AG20443 (cell line): Measurements from ENCODE around the gene CUX1.
"Not testable (repeated sequence)": the region's sequence is repeated elsewhere in the genome, so short reads cannot be mapped to it uniquely, and the experiment has no call there.

Source experiments
- DNase-seq: peaks from one replicate; pipeline ENCODE4 v3.0.0; 2012; ENCODE audit warnings: low spot score, mixed read lengths

CUX1 gene

DNA sequence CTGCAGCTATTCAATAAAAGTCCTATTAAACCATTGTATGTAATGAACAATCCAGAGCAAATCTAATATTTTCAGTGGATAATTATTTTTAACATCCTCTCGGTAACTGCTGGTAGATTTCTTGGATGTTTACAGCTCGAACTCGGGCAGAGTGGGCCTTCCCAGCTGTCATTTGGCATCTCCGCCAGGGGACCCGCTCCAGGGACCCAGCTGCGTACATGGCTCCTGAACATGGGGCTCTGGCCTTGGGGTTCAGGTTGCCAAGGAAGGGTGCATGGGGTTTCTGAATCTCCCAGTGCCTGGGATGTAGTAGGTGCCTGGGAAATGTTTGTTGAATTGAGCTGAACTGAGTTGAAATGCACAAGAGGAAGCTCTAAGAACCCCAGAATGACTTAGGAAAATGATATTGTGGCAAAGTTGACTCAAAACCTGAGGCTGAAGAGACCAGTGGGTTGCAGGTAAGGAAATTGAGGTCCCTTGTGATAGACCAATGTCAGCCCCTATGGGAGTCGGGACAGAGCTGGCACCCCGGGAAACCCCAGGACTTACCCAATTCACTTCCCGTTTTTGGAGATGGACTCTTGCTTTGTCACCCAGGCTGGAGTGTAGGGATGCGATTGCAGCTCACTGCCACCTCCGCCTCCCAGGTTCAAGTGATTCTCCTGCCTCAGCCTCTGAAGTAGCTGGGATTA lies 228.4 kb downstream of the CUX1 start:
- no peak for DNase-seq

DNA sequence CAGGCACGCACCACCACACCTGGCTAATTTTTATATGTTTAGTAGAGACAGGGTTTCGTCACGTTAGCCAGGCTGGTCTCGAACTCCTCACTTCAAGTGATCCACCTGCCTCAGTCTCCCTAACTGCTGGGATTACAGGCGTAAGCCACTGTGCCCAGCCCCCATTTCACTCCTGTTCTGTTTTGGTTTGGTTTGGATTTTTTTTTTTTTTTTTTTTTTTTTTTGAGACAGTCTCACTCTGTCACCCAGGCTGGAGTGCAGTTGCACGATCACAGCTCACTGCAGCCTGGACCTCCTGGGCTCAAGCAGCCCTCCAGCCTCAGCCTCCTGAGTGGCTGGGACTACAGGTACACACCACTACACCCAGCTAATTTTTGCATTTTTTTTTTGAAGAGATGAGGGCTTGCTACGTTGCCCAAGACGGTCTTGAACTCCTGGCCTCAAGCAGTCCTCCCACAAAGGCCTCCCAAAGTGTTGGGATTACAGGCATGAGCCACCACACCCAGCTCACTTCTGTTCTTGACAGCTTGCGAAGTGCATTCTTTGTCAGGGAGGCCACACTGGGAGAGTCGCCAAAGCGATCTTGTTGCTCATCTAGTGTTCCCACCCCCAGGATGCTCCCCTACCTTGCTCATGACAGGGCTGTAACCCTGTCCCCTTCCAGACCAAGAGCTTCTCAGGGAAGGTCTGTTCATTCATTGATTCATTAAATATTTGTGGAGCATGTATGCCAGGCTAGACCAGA lies 229.1 kb downstream of the CUX1 start:
- no peak for DNase-seq

DNA sequence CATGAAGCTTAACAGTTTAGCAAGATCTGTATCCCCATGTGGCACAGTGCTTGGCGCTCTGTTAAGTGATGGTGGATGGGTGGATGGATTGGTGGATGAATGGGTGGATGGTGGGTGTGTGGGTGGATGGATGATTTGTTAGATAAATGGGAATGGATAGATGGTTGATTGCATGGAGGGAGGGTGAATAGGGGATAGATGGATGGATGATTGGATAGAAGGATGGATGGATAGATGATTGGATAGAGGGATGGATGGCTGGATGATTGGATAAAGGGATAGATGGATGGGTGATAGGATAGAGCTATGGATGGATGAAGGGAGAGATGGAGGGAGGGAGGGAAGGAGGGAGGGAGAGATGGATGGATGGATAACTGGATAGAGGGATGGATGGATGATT lies 229.7 kb downstream of the CUX1 start:
- no peak for DNase-seq

DNA sequence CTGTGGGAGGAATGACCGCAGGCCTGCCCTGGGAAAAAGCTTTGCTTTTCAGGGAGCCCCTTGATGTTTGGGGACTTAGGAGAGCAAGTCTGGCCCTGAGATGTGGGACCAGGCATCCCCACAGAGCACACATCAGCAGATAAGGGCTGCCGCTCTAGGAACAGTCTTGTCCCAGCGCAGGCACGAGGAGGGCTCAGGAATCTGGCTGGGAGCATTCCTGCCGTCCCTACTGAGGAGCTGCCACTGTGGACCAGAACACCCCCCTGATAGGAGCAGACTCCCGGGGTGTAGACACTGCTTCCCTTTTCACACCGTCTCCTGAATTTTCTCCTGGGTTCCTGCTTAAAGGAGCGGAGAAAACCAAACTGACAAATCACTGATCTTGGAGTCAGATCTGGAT lies 232.3 kb downstream of the CUX1 start:
- DNase-seq: no peak

DNA sequence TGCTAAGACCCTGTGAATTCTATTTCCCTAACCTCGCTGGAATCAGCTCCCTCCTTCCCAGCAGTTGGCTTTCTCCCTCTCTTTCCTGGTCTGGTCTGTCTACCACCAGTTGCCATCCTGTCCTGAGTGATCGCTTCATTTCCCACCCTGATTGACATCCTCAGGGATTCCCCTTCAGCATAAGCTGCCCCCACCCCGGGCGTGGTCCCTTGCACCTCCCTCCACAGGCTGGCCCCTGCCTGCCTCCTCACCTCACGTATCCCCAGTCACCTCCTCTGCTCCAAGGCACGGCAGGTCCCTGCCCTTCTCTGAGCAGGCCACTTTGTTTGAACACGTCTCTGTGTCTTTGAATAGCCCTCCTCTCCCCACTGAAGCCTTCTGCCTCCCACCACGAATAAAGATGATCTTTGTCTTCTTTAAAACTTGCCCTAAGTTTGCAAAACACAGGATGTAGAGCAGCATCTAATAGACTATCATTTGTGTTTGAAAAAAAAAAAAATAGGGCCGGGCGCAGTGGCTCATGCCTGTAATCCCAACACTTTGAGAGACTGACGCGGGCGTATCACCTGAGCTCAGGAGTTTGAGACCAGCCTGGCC lies 233.5 kb downstream of the CUX1 start:
- no peak for DNase-seq

DNA sequence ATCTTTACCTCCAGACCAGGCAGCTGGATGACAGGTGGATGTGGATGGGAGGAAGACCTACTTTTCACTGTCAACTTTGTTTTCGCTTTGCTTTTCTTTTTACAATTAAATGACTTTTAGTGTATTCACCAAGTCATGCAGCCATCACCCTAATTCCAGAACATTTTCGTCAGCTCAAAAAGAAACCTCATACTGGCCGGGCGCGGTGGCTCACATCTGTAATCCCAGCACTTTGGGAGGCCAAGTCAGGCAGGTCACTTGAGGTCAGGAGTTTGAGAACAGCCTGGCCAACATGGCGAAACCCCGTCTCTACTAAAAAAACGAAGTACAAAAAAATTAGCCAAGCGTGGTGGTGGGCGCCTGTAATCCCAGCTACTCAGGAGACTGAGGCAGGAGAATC lies 234.3 kb downstream of the CUX1 start:
- not testable (repeated sequence) for DNase-seq

DNA sequence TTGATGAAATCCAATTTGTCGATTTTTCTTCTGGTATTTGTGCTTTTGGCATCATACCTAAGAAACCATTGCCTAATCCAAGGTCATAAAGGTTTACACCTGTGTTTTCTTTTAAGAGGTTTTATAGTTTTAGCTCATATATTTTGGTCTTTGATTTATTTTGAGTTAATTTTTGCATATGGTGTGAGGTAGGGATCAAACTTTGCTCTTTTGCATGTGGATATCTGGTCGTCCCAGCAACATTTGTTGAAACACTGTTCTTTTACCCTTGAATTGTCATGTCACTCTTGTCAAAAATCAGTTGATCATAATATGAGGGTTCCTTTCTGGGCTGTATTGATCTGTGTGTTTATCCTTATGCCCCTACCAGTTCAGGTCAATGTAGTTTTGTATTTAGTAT lies 236.7 kb downstream of the CUX1 start:
- no peak for DNase-seq

DNA sequence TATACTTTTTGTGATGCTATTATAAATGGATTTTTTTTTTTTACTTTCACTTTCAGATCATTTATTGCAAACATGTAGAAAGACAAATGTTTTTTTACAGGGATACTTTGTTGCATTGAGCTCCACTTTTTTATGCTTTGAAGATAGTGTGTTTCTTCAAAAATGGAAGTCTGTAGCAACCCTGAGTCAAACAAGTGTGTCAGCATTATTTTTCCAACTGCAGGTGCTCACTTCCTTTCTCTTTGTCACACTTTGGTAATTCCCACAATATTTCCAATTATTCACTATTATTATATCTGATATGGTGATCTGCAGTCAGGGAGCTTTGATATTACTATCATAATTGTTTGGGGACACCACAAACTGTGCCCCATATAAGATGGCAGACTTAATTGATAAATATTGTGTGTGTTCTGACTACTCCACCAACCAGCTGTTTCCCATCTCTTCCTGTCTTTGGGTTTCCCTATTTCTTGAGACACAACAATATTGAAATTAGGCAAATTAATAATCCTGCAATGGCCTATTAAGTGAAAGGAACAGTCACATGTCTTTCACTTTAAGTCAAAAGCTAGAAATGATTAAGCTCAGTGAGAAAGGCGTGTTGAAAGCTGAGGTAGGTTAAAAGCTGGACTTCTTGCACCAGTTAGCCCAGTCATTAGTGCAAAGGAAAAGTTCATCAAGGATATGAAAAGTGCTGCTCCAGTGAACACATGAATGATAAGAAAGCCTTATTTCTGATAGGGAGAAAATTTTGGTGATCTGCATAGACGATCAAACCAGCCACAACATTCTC lies 238.0 kb downstream of the CUX1 start:
- DNase-seq: no peak

DNA sequence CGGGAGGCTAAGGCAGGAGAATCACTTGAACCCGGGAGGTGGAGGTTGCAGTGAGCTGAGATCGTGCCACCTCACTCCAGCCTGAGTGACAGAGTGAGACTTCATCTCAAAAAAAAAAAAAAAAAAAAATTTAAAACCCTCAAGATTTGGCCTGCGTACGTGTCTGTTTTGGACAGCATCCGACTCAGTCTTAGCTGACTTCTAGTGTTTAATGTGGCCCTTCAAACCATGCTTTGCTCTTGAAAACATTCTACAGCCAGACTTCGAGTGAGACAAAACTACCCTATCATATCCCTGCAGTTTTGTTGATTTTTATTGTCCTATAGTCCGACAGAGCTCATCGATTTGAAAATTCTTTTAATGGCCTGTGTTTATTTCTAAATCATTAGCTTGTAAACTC lies 242.1 kb downstream of the CUX1 start:
- no peak for DNase-seq

DNA sequence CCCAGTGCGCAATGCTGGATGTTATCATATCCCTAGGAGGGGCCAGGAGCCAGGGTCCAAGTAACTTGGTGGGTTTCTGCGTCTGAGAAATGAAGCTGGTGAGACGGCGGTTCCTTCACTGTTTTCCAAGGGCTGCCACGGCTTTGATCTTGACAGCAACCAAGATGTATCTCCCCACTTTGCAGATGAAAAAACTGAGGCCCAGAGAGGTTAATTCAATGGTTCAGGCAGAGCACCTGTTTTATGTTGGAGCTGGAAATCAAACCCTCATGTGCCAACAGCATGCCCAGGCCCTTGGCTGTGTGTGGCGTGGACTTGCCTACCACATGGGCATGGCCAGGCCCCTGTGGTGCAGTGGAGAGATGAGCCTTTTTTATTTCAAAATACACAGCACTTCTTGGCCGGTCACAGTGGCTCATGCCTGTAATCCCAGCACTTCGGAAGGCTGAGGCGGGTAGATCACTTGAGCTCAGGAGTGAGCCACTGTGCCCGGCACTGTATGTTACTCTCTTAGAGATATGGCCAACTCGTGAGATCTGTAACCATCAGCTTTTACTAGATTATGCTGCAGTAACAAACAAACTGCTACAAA lies 244.0 kb downstream of the CUX1 start:
- DNase-seq: no peak

DNA sequence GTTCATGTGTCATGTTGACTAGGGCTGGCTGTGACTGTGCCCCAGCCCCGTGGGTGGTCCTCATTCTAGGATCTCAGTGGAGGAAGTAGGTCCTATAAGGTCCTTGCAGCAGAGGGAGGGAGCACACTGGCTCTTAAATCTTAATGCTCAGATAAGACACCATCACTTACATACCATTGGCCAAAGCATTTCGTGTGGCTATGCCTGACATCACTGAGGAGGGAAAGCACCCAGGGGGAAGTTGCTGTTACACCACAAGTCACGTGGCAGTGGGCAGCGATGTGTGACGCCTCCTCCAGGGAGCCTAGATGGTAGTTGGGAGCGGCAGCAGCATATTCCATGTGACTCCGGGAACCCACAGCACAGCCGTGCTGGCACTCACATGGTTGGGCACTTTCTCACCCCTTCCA lies 244.6 kb downstream of the CUX1 start:
- no peak for DNase-seq

DNA sequence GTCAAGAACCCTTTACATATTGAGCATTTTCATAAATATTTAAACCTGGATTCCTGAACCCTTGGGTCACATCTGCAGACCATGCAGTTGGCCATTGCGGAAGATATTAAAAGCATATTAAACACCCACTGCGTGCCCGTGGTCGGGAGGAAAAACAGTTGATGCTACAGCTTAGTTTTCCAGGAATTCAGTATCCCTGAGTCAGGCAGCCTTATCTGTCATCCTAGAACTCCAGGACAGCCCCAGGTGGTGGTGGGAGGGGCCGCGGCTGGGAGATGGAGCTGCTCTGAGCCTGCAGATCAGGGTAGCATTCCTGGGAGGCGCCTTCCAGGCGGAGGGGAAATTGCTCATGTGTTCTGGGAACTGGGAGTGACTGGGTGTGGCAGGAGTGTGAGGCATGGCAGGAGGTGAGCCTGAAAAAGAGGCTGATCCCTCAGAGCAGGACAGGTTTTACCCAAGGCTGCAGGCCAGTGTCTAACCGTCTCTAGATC lies 246.3 kb downstream of the CUX1 start:
- DNase-seq: peak; percentile 58

DNA sequence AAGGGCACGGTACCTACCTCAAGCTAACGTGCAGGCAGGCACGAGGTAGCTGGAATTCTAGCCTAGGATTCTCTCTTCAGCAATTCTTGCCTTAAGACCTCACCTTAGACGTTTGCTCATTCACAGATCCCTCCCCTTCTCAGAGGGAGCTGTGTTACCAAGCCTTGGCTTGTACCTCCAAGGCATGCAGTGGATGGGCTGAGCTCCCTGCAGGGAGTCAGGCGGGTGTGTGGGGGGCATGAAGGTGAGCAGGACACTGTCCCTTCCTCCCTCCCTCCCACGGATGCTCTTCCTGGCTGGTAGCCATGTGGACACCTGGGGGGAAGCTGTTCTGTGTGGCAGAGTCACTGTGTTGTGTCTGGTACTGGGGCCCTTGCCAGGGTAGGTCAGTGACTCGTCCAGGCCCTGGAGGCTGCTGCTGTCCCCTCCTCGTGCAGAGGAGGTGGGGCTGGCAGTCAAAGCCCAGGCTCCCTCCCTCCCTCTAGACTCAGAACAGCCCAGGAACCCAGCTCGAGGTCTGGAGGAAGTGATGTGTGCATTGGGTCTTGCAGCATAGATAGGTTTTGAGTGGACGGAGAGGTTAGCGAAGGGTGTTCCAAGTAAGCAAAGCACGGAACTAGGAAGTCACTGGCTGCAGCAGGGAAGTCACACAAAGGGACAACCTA lies 247.1 kb downstream of the CUX1 start:
- peak; percentile 37 for DNase-seq

DNA sequence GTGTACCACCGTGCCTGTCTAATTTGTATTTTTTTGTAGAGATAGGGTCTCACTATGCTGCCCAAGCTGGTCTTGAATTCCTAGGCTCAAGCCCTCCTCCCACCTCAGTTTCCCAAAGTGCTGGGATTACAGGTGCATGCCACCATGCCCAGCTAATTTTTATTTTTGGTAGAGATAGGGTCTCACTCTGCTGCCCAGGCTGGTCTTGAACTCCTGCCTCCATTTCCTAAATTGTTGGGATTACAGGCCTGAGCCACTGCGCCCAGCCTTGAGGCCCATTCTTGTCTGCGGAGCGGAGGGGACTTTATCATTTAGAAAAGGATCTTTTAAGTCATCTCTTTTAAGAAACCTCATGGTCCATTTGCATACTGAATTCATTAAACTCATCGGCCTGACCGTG lies 247.8 kb downstream of the CUX1 start:
- no peak for DNase-seq

DNA sequence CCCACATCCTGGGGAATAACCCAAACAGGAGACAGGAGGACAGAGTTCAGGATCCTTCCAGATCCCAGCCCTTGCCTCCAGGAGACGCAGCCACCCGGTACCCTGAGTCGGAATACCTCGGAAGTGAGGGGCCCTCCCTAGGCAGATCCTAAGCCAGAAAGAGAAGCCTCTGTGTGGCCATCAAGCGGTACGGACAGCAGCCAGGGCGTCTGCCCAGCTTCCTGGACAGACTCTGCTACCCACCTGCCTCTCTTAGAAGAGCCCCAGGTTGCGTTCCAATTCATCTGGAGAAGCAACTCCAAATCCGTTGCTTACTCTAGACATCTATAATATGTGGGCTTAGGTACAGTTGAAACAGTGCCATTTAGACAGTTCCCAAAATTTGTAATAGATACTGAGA lies 249.1 kb downstream of the CUX1 start:
- no peak for DNase-seq

DNA sequence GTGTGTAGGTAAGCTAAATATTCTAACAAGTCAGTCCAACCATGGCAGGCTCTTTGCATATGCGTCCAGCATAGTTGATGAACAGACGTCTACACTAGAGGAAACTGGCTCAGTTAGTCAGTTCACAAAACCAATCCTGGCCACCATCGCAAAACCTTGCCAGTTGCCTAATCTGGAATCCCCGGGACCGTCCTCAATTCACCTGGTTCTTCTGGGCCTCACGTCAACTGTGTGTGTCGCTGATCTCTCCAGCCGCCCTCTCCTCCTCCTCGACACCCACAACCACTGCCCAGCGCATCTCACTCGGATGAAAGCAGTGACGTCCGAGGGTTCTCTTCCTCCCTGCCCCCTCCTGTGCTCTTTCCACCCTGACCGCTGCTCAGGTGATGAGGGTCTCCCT lies 251.4 kb downstream of the CUX1 start:
- DNase-seq: no peak

DNA sequence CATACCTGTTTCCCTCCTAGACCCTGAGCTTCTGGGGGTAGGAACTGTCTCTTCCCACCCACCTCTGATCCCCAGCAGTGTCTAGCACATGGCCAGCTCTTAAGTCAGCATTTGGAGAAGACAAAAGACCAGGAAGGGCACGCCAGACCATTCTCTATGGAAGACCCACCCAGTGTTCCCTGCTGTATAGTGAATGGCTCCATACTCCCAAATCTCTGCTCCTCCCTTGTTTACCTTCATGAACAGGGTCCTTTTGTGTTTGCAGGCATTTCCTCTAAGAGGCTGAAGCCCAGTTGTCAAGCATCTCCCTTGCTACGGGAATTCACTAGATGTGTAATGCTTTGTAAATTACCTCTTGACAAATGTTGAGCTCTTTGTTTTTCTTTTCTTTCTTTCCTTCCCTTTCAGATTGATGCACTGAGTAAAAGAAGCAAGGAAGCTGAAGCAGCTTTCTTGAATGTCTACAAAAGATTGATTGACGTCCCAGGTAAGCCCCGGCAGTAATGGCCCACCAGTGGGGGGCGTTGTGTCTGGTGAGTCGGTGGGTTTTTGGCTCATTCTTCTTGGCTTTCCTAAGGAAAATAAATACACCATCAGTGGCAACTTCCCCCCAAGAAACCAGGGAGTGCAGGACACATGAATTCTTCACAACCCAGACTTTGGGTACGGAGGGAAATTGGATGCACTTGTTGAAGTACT lies 252.7 kb downstream of the CUX1 start:
- no peak for DNase-seq

DNA sequence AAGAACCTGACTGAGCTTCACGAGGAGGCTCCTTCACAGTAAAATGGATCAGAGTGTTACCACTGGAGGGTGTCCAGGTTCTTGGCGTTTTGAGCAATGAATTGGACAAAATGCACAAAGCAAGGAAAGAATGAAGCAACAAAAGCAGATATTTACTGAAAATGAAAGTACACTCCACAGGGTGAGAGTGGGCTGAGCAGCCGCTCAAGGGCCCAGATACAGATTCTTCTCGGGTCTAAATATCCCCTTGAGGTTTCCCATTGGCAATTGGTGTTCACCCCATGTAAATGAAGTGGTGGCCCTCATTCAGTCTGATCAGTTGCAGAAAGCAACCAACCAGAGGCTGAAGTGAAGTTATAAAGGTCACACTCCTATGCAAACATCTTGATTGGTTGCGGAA lies 254.6 kb downstream of the CUX1 start:
- DNase-seq: no peak

DNA sequence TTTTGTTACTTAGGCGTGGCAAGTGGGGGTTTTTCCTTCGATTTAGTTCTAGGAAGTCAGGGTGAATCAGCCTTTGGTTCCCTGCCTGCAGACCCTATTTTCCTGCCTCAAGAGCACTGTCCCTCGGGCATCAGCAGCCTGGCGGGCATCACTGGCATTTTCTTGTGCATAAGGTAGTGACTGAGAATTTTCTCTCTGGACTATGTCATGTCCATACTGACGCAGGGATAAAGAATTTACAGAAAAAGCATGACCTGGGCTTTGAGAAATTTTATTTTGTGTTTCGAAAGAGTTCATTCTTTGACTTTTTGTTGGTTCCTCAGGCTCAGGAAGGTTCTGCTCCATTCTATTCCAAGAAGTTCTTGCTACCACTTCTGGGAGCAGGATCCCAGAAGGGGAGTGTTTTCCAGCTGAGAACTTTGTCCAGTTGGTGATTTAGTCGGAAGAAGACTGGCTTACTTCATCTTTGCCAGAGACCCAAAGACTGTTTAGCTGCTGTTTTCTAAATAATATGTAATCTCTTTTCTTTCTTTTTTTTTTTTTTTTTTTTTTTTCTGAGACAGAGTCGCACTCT lies 255.3 kb downstream of the CUX1 start:
- peak; percentile 21 for DNase-seq
